GM12878 (cell line): ENCODE data around the gene OGFR. TPM values are rescaled to one million over a fixed set of nuclear protein-coding genes. Genes with fewer than 3 reads are reported as not detected.

ENCODE experiments used
- ATAC-seq: fragments of 200-7000 bp; cut with Tn5 transposase; 3 replicates; pipeline ENCODE4 v1.9.1; 2020; ENCODE audit warnings: mild to moderate bottlenecking, moderate library complexity
- BruUV-seq: library from RNA; stranded (reverse); fragments of 400-500 nt; replicated peaks from 2 replicates; lab custom pipeline; 2021; lab: Mats Ljungman, UMichigan
- CTCF ChIA-PET: fragments of 300-600 bp; sonication (Branson Sonifier 250); formaldehyde crosslinking; extraction: SDS; loops from one replicate; lab custom pipeline; 2021; ENCODE audit warnings: inconsistent platforms; lab: Yijun Ruan, JAX
- POLR2A ChIA-PET: fragments of 350-600 bp; formaldehyde crosslinking; extraction: SDS; loops from one replicate; lab custom pipeline; 2021; ENCODE audit warnings: inconsistent platforms; lab: Charles Lee
- RAD21 ChIA-PET: fragments of 300-600 bp; sonication (Branson Sonifier 250); formaldehyde crosslinking; loops from one replicate; lab custom pipeline; 2023; ENCODE audit warnings: antibody characterized with exemption; ENCODE audit not compliant: unreplicated experiment; lab: Charles Lee
- SMC1A ChIA-PET: fragments of 300-600 bp; sonication (Branson Sonifier 250); formaldehyde crosslinking; loops from one replicate; lab custom pipeline; 2023; ENCODE audit not compliant: unreplicated experiment, uncharacterized antibody; lab: Charles Lee
- DNase-seq: peaks from one replicate; pipeline ENCODE4 v3.0.0-alpha.2; 2011; ENCODE audit warnings: low read depth, low spot score
- FAIRE-seq: peaks from 3 replicates; lab custom pipeline; 2011; peaks lifted over from hg19 to GRCh38; lab: Jason Lieb, UNC
- H2AFZ ChIP-seq: 2 replicates; pipeline ENCODE4 v1.6.0; 2011; ENCODE audit warnings: low read depth, low read length, control low read depth; ENCODE audit not compliant: control insufficient read depth
- H3K27ac ChIP-seq: 2 replicates; pipeline ENCODE4 v1.5.1; 2011; ENCODE audit warnings: control low read depth; ENCODE audit not compliant: control insufficient read depth, insufficient read depth
- H3K27me3 ChIP-seq, 2 experiments: replicated peaks in 1 of 2; 2 replicates each; pipeline versions ENCODE4 v1.6.0 to v1.6.1; 2011; ENCODE audit warnings: low read length in 1 of 2; ENCODE audit not compliant: control insufficient read depth in 2 of 2, insufficient read depth in 2 of 2
- H3K36me3 ChIP-seq, 2 experiments: 2 replicates each; pipeline ENCODE4 v1.5.1; 2011; ENCODE audit warnings: low read length in 1 of 2; ENCODE audit not compliant: control insufficient read depth in 2 of 2, insufficient read depth in 2 of 2
- H3K4me1 ChIP-seq: 2 replicates; pipeline ENCODE4 v1.6.1; 2011; ENCODE audit warnings: mild to moderate bottlenecking, low read length, moderate library complexity, mixed read lengths; ENCODE audit not compliant: control insufficient read depth, insufficient read depth
- H3K4me2 ChIP-seq: 2 replicates; pipeline ENCODE4 v1.6.0; 2011; ENCODE audit warnings: control low read depth; ENCODE audit not compliant: control insufficient read depth, insufficient read depth
- H3K4me3 ChIP-seq: fragments of 200-600 bp; sonication (generic); 2 replicates; pipeline ENCODE4 v1.5.1; 2016
- H3K79me2 ChIP-seq: 2 replicates; pipeline ENCODE4 v1.6.0; 2011; ENCODE audit warnings: low read length; ENCODE audit not compliant: control insufficient read depth, insufficient read depth
- H3K9ac ChIP-seq: 2 replicates; pipeline ENCODE4 v1.8.0; 2011; ENCODE audit warnings: low read length, control low read depth, mixed read lengths; ENCODE audit not compliant: control insufficient read depth, insufficient read depth
- H3K9me3 ChIP-seq: replicated peaks from 3 replicates; pipeline ENCODE4 v1.5.1; 2011; ENCODE audit warnings: mild to moderate bottlenecking, low read length; ENCODE audit not compliant: control insufficient read depth, insufficient read depth
- H4K20me1 ChIP-seq: 2 replicates; pipeline ENCODE4 v1.6.0; 2011; ENCODE audit not compliant: control insufficient read depth, insufficient read depth
- IKZF2 ChIP-seq, 2 experiments: fragments of 450-650 bp; IDR thresholded peaks; 2 replicates each; pipeline ENCODE4 v1.6.1; 2017; ENCODE audit warnings: mild to moderate bottlenecking in 2 of 2, moderate library complexity in 2 of 2
- NR2C1 ChIP-seq: fragments of 450-650 bp; IDR thresholded peaks from 2 replicates; pipeline ENCODE4 v1.6.1; 2017; ENCODE audit warnings: antibody characterized with exemption, mild to moderate bottlenecking, moderate library complexity
- NR2C2 ChIP-seq: IDR thresholded peaks from 2 replicates; pipeline ENCODE4 v1.6.1; 2011; ENCODE audit warnings: borderline replicate concordance, low read depth; ENCODE audit not compliant: control insufficient read depth, insufficient read length
- NR2F1 ChIP-seq: fragments of 450-650 bp; conservative IDR thresholded peaks from 2 replicates; pipeline ENCODE4 v1.6.1; 2017; ENCODE audit warnings: mild to moderate bottlenecking
- NRF1 ChIP-seq: conservative IDR thresholded peaks from 2 replicates; pipeline ENCODE4 v1.6.1; 2011; ENCODE audit warnings: mild to moderate bottlenecking, low read depth, low read length, improper control_type of control experiment
- WGBS: methylation state at CpG from one replicate; pipeline ENCODE4 v1.1.6; 2016; ENCODE audit warnings: low lambda C conversion rate; ENCODE audit not compliant: insufficient replicate concordance, insufficient coverage; ENCODE audit errors: missing lambda C conversion rate; 5-methylcytosine and 5-hydroxymethylcytosine counted together
- in situ Hi-C: fragments of 300-500 bp; cut with MboI; formaldehyde crosslinking; loops from 9 replicates; pipeline ENCODE4 v1.14.3; 2018; ENCODE audit warnings: mixed read lengths
- intact Hi-C: fragments of 100-400 bp; cut with micrococcal nuclease; formaldehyde crosslinking; loops from one replicate; pipeline ENCODE4 v1.14.2; 2022; ENCODE audit not compliant: unreplicated experiment
- polyA plus RNA-seq, 11 experiments: library from polyadenylated mRNA; depleted of rRNA in 4 of 11; unstranded in 6 of 11; stranded (reverse) in 5 of 11; fragments of >200 nt; fragmentation: Nextera tagmentation in 4 of 11; fragmentation: Illumina TruSeq in 1 of 11; extraction: Ambion mirVana in 4 of 11; extraction: Trizol in 1 of 11; gene quantifications; 1 replicate in 1 of 11; 2 replicates in 10 of 11; pipeline versions ENCODE4 v1.2.1 to v1.2.3, GENCODE V29; 2011 to 2016; ENCODE audit warnings: inconsistent platforms in 2 of 11, missing spikeins in 2 of 11, low read depth in 1 of 11
- total RNA-seq, 4 experiments: library from RNA; depleted of rRNA in 3 of 4; stranded (reverse); fragments of >200 nt in 3 of 4; fragmentation: Illumina TruSeq in 1 of 4; extraction: Trizol in 1 of 4; gene quantifications; 2 replicates each; pipeline versions ENCODE4 v1.2.1 to v1.2.3, GENCODE V29; 2013 to 2021

OGFR gene
- total and polyA plus RNA-seq, 10 of the 15 experiments (the other 5 are each of a cell fraction or from before 2014, with no cell fraction given), result 0.72 to 62.1 (median 27.3) TPM

GRCh38 chr20:62805711-62806382, 1.2 kb downstream of the OGFR start:
- Histone ChIP-seq H3K27me3 (no peaks in the 10 kb centered on the region), H3K79me2 (peaks cover 25% of the 10 kb centered on the region), H3K4me3 (peak overlapping the region; percentile 96), H4K20me1 (no peaks in the 10 kb centered on the region), H2AFZ (no peak overlapping the region), H3K4me2 (peak overlapping the region; percentile 92), H3K9me3 (no peaks in the 10 kb centered on the region), H3K27ac (peak overlapping the region; percentile 66), H3K36me3 (peaks cover 14 to 21% of the 10 kb centered on the region in 2 experiments; a peak in 3 of 4 replicates), H3K9ac (peak overlapping the region; percentile 86)
- FAIRE-seq (no peak), ATAC-seq (peak; percentile 7), DNase-seq (no peak)
- RAD21 ChIA-PET, result interaction anchor here (1.5 kb wide), 1 partner anchor 12 kb away, joined by 4 read pairs; no protein-coding TSS in a partner anchor
- in situ Hi-C loops (no loop called here), intact Hi-C loops (loop anchor here (5.0 kb wide), 2 partner anchors 154 to 304 kb away; no protein-coding TSS in a partner anchor)
- WGBS, result 13% methylated on average over 24 of the region's 25 CpGs
- SMC1A ChIA-PET, result no interaction called here
- CTCF ChIA-PET, result interaction anchor here (0.7 to 4.4 kb wide), 4 partner anchors 10 to 572 kb away, joined by 3 to 43 read pairs (median 3); partner anchors contain the start of gene MRGBP
- POLR2A ChIA-PET, result interaction anchor here (1.1 to 2.0 kb wide), 2 partner anchors 10 to 11 kb away, joined by 6 to 11 read pairs; partner anchors contain the start of gene MRGBP
- TF ChIP-seq NR2C1, result peak; percentile 79
- TF ChIP-seq IKZF2 (IDR thresholded peaks at IDR 0.05), result 0 out of 4 replicates have a peak, but pooled peaks of 1 of the 2 experiments have one; percentile 1
- TF ChIP-seq NR2F1, result peak; percentile 87
- peak; percentile 61 for TF ChIP-seq NR2C2
- no peak for TF ChIP-seq NRF1
- TF ChIP-seq, all 136 proteins: peak for 4
- BruUV-seq, result no TSS peak
- peaks cover 18% of the 10 kb centered on the region for H3K4me1 ChIP-seq
